WTC11 (cell line): ENCODE results near the gene ANO7.

Experiments used
- FOXJ3 ChIP-seq: sonication (generic); formaldehyde crosslinking; IDR thresholded peaks from 2 replicates; pipeline ENCODE4 v1.9.0; 2021; ENCODE audit warnings: missing genetic modification reagents, mild to moderate bottlenecking, borderline replicate concordance
- TF ChIP-seq, protein P1 (sequence below): sonication (generic); formaldehyde crosslinking; IDR thresholded peaks from 2 replicates; pipeline ENCODE4 v1.8.1; 2022; ENCODE audit warnings: mild to moderate bottlenecking, moderate library complexity, missing genetic modification reagents

GRCh38 chr2:241240320-241241004 is 52.0 kb downstream of the ANO7 start:
- TF ChIP-seq, protein P1, sequence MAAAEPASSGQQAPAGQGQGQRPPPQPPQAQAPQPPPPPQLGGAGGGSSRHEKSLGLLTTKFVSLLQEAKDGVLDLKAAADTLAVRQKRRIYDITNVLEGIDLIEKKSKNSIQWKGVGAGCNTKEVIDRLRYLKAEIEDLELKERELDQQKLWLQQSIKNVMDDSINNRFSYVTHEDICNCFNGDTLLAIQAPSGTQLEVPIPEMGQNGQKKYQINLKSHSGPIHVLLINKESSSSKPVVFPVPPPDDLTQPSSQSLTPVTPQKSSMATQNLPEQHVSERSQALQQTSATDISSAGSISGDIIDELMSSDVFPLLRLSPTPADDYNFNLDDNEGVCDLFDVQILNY (CRISPR knock-in tag): no peak
- no peak for TF ChIP-seq FOXJ3 (CRISPR knock-in tag)
